ENCODE data around the gene PHACTR3.

PHACTR3 gene

GRCh38 chr20:59673288-59673997 lies 69.1 kb downstream of the PHACTR3 start:
- no peak for DNase-seq

- no peak for DNase-seq
Measured at GRCh38 chr20:59673998-59674445, 69.7 kb downstream of the PHACTR3 start.

GRCh38 chr20:59676126-59676850 lies 71.9 kb downstream of the PHACTR3 start:
- DNase-seq, result no peak

DNA sequence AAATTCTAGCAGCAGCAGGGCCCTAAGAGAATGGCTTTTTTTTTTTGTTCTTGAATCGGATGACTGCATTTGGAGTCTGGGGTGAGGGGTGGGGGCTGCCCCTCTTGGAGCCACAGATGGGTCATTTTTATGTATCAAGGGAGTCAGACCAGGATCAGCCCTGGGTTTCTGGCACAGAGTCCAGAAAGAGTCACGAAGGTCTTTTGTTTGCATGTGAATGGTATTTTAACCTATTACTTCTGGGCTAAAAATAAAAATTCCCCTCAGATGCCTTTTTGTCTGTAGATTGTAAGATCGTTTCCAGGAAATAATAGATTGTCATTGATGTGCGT lies 72.5 kb downstream of the PHACTR3 start:
- no peak for DNase-seq

- DNase-seq, result no peak
Measured at GRCh38 chr20:59677586-59677985, 73.2 kb downstream of the PHACTR3 start.

- no peak for DNase-seq
Measured at GRCh38 chr20:59678288-59678687, 73.9 kb downstream of the PHACTR3 start.

GRCh38 chr20:59678951-59679350 lies 74.6 kb downstream of the PHACTR3 start:
- no peak for DNase-seq

GRCh38 chr20:59680148-59680650 lies 75.9 kb downstream of the PHACTR3 start:
- DNase-seq, result no peak

DNA sequence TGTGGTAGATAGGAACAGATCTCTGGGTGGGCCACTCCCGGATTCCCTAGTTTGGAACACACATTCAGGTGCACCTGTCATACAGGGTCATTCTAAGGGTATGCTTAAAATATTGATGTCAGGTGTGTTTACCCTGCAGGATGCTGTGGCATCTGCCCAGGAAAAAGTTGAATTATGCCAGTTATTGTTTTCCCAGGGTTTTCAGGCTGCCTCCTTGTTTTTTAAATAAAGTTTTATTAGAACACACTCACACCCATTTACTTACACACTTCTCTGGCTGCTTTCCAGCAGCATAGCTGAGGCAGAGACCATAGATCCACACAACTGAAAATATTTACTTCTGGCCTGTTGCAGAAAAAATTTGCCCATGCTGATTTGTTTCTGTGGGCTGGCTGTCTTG lies 76.5 kb downstream of the PHACTR3 start:
- DNase-seq, result no peak

- no peak for DNase-seq
Measured at GRCh38 chr20:59682603-59683002, 78.3 kb downstream of the PHACTR3 start.

- no peak for DNase-seq
Measured at GRCh38 chr20:59683181-59683580, 78.8 kb downstream of the PHACTR3 start.

GRCh38 chr20:59684685-59685242 lies 80.4 kb downstream of the PHACTR3 start:
- DNase-seq, result no peak

GRCh38 chr20:59686404-59687346 lies 82.3 kb downstream of the PHACTR3 start:
- no peak for DNase-seq

- DNase-seq, result no peak
Measured at GRCh38 chr20:59688356-59688755, 84.0 kb downstream of the PHACTR3 start.

DNA sequence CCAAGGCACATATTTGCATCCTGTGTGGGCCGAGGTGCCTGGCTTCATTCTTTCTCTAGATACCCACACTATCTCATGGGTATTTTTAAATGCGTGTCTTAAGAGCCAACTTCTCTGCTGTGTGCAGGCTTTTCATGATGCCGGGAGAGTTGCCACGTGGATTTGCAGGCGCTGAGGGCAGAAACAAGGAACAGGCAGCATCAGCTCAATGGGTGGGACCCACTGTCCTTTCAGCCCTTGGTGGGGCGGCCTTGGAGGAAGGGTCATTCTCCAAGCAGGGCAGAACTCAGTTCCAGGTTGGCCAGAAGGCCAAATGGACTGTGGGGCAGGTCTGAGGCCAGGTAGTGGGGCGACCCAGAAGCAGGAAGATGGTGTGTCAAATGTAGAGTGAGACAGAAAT lies 84.7 kb downstream of the PHACTR3 start:
- no peak for DNase-seq

DNA sequence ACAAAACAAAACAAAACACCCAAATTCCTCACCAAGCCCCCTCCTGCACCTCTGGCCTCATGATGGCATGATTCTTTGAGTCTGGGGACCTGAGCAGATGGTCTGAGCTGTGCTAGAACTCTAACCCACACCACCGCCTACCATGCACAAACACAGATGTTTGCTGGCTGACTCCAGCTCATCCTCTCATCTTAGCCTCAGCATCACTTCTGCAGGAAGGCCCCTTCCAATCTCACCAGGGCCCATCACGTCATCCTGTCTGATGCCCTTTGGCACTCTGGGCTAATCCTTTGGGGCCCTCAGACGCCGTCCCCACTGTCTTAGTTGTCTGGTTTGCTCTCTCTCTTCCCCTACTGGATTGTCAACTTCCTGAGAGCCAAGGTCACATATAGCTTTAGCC lies 85.8 kb downstream of the PHACTR3 start:
- DNase-seq, result no peak

GRCh38 chr20:59690976-59691375 lies 86.6 kb downstream of the PHACTR3 start:
- DNase-seq, result no peak

- no peak for DNase-seq
Measured at GRCh38 chr20:59692139-59692538, 87.8 kb downstream of the PHACTR3 start.

DNA sequence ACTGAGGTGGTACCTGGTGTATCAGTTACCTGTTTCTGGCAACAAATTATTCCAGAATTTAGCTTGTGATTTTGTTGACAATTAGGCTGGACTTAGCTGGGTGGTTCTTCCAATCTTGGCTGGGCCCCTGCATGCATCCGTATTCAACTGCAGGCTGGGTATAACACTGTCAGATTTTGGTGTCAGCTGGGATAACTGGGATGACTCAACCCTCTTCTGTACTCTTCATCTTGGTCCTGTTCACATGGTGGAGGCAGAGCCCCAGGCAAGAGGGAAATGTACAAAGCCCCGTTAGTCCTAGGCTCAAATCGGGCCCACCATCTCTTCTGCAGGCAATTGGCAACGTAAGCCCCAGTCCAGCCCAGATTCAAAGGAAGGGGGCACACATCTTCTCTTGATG lies 89.2 kb downstream of the PHACTR3 start:
- no peak for DNase-seq

- DNase-seq, result no peak
Measured at GRCh38 chr20:59696476-59696875, 92.1 kb downstream of the PHACTR3 start.

DNA sequence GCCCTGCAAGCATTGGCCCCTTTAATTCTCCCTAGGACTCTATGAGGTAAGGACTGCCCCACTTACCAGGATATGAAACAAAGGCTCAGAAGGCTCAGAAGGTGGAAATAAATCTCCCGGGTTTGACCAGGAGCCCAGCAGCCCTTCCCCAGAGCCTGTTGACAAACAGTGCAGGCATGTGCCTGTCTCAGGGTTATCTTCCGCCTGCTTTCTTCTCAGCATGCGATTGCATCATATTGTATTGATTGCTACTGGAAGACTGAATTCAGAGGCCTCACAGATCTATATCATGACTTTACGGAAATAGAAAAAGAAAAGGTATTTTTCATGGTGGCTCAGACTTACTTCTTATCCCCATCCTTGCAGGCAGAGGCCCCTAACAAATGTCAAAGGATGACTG lies 92.7 kb downstream of the PHACTR3 start:
- DNase-seq, result no peak

- no peak for DNase-seq
Measured at GRCh38 chr20:59698598-59698997, 94.3 kb downstream of the PHACTR3 start.

DNA sequence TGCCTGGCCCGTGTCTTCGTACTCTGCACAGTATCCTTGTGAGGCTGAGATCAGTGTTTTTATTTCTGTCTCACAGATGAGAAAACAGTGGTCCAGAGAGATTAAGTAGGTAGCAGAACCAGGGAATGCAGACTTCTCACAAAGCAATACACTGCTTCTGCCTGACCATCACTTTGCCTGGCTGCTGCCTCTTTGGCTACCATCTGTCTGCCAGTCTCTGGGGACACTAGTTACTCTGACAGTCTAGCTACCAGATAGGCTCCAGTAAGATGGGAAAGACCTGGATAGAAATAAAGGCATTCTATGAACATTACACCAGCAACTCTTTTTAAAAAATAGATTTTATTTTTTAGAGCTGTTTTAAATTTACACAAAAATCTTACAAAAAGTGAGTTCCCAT lies 96.9 kb downstream of the PHACTR3 start:
- no peak for DNase-seq
